HG03095 (cell line): ENCODE measurements around the gene SLC26A9.
A peak's percentile ranks its signal among the peaks of the same experiment; 100 is the strongest.

Experiments used
- ATAC-seq: cut with Tn5 transposase; IDR thresholded peaks from one replicate; pipeline ENCODE4 v1.9.1; 2021; ENCODE audit warnings: moderate library complexity; ENCODE audit not compliant: unreplicated experiment

The SLC26A9 gene

DNA sequence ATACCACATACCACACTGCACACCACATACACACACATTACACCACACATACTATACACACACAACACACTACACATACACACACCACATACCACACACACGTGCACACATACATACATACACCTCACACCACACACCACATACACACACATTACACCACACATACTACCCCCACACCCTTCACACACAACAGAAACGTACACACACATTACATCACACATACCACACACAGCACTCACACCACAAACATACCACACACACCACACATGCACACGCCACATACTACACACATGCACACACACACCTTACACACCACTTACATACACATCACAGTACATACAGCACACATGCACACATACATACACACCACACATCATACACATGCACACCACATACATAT, 31.5 kb upstream of the SLC26A9 start:
- ATAC-seq, result no peak

DNA sequence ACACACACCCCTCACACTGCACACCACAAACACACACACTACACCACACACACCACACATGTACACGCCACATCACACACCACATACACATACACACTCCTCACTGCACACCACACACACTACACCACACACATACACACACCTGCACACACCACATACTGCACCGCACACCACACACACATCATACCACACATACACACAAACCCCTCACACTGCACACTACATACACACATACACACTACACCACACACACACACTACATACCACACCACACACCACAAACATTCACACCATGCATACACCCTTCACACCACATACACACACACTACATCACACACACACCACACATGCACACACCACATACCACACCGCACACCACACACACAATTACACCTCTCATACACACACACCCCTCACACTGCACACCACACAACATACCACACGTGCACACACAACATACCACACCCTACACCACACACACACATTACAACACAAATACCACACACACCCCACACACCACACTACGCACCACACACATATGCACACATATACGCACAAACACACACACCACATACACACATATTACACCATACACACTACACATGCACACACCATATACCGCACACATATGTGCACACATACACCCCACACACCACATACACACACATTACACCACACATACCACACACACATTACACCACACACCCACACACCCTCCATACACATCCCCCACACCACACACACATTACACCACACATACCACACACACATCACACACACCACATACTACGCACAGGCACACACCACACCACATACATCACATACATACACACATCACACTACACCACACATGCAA, 30.3 kb upstream of the SLC26A9 start:
- ATAC-seq, result no peak

DNA sequence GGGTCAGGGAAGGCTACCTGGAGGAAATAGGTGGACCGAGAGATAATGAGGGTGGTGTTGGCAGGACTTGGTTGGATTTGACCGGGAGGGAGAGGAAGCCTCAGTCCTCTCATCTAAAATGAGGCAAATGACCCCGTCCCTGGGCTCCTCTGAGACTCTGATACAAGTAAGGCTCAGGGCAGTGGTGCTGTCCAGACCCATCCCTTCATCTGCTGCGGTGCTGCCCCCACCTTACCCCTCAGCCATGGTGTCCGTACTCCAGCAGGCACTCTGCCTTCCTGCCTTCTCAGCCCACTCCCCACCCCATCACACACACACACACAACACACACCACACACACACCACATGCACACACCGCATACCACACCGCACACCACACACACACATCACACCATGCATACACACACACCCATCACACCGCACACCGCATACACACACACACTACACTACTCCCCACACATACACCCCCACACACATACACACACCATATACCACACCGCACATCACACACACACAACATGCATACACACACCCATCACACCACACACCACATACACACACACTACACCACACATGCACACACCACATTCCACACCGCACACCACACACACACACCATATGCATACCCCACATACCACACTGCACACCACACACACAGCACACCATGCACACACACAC, 29.4 kb upstream of the SLC26A9 start:
- ATAC-seq, result no peak

DNA sequence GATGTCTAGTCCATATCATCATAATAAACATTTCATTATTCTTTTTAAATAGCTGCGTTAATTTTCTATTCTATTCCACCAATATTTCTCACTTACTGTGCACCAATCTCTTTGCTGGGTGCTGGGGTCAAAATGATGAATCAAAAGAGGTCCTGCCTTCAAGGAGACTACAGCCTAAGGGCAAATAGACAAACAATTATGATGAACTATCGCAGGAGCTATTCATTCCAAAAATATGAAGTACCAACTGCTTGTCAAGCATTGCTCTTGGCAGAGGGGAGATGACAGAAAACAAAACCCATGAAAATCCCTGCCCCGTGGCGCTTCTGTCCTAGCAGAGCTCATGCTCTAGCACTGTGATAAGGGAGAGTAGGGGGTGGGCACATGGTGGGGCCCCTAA, 28.8 kb upstream of the SLC26A9 start:
- ATAC-seq, result no peak

DNA sequence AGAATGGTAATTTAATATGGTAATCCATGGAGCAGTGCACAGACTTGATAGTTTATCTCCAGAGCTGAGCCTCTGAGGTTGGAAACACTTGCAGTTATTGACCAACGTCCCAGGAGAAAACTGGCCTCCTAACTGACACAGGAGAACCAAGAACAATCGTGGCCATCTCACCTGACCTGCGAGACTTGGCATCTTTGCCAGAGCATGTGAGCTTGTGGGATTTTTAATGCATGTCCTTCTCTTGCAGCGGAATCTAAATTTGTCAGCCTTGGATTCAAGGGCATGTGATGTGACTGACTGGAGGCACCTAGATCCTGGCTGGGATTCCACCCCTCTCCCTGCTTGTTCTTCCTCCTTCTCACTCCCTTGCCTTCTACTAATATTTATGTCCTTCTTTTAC, 27.8 kb upstream of the SLC26A9 start:
- ATAC-seq, result no peak

DNA sequence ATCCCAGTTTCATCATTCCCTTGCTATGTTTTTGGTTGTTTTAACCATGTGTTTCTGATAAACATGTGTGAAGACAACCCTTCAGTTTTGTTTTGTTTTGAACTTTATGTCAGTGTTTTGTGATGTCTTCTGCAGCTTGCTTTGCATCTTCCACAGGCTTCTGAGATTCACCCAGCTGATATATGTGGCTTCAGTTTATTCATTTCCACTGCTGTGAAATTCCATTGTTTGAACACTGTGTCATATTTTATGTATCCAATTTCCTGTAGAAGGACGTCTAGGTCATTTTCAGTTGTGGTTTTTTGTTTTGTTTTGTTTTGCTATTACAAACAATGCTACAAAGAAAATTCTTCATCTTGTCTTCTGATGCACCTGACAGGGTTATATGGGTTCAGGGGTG, 27.2 kb upstream of the SLC26A9 start:
- no peak for ATAC-seq

DNA sequence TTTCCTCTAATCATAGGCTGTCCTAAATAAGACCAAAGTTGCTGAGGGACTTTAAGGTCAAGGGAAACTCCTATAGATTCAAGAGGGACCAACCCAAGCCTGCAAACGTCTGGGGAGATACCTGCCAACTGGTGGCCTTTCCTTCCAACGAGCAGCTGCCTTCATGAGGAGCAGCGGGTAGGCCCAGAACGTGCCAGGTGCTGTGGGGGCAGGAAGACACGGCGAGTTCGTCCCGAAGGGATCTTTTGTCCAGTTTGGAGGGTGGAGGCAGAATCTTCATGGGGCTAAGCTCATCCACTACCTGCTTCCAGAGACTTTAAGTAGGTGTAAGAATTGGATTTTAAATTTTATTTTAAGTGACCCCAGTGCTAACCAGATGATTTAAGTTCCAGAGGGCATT, 26.0 kb upstream of the SLC26A9 start:
- ATAC-seq, result no peak

DNA sequence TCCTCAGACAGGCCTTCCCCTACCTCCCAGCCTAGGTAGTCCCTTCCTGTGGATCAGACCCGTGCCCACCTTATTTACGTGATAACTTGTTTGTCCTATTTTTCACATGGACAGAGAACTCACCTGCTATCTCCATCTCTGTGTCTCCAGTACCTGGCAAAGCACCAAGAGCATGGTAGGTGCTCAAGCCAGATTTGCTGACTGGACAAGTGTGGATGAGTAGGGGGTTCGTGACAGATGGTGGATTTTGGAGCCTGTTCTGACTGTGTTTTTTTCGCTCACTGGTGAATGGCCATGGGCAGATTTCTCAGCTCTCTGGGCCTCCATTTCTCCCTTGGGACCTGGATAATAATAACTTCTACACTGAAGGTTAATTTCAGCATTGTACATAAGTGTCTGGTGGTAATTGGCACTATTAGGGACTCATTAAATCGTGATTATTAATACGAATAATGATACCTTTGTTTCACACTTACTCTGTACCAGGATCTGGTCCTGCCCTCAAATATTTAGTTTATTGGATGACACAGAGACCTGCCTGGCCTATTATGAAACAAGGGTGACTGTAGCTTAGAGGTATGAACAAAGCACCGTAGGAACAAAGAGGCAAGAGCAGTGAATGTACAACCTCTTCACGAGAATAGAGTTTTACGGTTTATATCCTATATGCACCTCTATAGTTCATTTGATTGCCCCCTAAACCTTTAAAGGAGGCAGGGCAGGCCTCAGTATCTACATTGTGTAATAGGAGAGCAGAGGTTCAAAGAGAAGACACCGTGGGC, 24.5 kb upstream of the SLC26A9 start:
- ATAC-seq, result no peak

DNA sequence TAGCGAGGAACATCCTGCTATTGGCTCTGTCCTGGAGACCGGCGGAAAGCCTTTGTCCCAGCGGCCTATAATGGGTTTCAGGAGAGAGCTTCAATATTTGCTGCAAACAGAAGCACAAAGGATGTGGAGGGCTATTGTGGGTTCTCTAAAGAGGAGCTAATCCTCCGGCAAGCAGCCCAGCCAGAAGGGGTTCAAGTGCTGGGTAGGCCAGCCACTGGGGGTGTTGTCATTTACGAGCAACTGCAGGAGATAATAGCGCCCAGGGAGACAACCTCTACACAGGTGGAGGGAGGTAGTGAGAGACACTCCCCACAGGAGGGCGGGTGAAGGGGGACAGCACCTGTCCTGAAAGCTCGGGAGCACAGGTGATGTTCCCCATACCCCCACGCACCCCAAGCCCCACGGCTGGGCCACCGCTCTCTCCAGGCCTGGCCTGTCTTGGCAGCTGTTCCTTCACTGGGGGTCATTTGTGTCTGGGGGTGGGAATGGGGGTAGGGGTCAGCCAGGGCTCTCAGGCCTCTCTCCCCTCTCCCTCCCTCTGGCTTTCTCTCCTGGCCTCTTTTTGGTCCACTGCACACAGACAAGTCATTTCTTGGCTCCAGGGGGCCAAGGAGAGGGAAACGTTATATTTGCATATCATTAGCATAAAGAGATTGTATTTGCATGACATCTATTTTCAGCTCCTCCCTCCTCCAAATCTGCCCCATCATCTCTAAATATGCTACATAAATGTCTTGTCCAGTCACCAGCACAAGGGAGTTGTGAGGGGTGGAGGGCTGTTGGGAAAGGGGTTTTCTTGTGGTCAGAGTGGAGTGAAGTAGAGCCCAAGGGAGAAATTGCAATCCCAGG, 22.0 kb upstream of the SLC26A9 start:
- no peak for ATAC-seq

DNA sequence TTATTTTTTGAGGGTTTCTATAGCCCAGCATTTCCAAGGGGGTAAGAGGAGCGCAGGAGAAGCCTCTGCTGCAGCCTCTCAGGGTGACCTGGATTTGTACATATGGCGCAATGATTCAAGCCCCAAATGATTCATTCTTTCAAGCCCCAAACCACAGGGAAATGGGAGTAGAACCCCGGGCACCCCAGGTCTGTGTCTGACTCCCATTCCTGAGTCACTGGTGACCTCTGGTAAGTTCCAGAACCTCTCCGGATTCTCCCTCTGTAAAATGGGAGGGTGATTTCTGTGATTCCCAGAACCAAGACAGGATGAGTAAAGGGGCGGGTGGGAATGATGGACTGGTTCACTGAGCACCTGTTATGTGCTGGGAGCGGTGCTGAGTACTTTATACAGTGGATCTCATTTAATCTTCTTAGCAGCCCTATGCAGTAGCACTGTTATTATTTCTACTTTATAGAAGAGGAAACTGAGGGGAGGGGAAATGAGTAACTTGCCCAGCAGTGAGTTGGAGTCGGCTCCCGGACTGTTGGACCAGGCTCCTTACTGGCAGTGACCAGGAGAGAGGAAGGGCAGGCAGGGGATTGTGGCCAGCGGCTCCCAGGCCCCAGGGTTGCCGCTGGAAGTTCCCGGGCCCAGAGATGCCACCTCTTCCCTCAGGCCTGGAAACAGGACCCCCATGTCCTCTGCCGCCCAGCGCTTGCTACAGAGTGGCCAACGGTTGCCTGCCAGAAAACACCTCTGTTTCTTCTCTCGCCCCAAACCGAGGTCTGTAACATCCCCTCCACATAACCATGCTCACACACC, 20.3 kb upstream of the SLC26A9 start:
- ATAC-seq, result no peak

DNA sequence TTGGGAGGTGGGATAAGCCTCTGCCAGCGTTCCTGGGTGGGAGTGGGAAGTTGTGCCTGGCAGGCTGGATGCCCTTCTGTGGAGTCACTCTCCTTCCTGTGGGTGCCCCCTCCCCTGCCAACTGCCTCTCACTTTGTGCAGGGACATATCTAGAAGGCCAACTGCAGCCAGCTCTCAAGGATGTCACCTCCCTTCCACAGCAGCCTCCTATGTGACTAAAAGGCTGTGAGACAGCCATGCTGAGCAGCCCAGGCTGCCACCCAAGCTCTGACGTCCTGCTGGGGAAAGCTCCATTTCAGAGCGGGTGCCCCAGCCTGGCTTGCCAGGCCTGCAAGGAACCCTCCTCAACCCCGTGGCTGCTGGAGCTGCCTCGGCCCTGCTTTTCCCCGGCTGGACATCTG, 19.6 kb upstream of the SLC26A9 start:
- no peak for ATAC-seq

DNA sequence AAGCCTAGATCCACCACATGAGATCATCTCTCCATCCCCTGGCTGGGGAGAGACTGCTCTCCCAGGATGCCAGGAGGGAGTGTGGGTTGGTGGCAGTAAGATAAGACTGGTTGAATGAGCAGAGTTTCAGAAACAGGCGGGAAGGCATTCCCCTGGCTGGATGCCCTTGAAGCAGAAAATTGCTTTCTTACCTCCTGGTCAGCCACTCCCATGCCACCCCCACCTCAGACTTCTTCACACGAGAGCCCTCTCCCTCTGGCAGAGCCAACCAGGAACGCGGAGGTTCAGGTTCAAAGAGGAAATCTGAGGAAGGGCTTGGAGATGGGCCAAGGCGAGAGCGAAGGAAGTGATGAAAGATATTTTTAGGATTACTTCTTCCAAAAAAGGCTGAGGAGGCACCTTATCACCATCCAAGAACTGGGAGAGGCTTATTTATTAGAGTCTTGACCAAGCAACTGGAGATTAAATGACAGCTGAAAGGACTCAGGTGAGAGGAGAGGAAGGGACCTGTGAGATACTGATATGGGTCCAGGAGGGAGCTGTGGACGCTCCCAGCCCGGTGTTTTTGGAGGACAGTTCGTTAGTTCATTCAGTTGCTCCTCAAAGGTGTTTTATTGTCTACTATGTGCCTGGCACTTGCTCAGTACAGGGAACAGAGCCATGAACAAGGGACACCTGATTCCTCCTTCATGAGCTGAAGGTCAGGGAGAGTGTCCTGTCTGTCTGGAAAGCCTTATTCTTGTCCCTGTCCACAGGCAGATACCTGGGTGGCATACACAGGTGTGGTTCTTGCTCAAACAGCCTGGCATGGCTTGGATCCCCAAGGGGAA, 18.9 kb upstream of the SLC26A9 start:
- ATAC-seq, result no peak

DNA sequence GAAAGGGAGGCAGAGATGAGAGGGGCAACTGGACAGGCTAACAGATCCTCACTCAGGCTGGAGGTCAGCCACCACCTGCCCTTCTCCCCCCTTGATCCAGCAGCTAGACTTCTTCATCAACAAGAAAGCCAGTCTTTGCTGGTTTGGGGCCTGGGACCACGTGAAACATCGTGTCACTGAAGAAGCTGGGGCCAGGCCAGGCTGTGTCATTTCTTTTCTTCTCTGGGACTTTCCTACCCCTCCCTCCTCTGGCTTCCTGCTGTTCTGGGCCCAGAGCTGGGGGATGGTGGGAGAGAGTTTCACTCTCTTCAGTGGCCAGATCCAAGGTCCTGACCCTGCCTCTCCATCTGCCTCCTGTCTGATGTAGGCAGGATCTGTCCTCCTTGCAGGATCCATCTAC, 18.1 kb upstream of the SLC26A9 start:
- ATAC-seq, result peak; percentile 52

DNA sequence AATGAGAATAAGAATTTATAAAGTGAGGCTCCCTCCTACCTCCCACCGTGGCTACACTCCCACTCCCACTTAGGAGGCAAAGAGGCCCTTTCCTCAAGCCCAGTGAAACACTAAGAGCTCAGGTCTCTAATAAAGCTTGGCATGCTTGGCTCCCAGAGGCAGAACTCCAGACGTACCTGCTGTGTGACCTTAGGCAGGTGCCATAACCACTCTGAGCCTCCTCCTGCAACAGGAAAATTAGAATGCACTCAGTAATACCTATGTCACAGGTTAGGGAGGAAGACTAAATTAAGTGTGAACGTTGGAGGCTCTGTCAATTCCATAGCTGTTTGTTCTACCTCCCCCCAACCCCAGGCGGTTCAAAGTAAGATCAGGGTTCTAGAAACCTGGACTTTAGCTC, 16.5 kb upstream of the SLC26A9 start:
- ATAC-seq, result no peak

DNA sequence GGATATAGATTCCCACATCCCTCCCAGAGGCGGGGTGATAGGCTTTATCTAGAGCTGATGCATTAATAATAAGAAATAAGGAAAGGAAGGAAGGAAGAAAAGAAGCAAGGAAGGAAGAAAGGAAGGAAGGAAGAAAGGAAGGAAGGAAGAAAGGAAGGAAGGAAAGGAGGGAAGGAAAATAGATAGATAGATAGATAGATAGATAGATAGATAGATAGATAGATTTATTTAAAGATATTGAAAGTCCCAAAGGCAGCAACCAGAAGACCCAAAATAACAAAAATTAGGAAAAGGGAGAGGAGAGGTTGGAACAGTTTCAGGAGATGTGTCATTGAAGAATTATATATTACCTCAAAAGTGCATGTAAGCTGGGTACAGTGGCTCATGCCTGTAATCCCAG, 12.2 kb upstream of the SLC26A9 start:
- no peak for ATAC-seq

DNA sequence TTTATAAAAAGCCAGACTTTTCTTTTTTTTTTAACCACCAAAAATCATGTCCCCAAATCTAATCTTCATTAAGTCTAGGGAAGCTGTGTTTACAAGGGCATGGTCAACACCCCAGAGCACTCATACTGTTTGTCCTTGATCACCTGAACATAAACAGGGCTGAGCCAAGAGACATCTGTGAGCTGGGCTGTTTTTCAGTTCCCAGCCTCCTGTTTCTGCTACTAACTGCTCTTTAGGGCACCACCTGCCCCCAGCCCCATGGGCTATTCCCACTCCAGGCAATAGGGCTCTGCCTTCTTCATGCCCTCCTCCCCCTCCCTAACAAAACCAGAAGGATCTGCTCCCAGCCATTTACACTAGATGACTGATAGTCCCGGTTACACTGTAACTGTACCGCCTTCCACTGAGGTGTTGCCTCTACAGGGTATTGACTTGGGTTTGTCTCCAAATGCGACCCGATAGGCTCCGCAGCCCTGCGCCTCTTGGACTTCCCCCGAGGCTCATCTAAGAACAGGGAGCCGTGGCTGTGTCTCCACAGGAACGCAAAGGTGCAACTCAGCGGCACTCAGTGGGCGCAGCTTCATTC, 11.7 kb upstream of the SLC26A9 start:
- ATAC-seq, result no peak

DNA sequence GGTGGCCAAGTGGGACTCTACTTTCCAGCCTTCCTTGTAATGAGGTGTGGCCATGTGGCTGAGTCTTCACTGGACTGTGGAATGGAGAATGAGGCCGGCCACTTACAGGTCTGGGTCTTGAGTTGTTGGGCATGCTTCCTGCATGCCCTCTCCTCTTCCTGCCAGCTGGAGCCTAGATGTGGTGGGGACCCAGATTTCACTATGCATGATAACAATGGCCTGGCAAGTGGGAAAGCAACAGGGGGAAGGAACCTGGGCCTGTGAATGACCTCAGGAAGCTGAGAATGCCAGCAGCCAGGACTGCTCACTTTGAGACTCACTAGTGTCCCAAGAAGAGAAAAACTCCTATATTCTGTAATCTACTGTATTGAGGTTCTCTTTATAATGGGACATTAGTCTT, 8.5 kb upstream of the SLC26A9 start:
- no peak for ATAC-seq

DNA sequence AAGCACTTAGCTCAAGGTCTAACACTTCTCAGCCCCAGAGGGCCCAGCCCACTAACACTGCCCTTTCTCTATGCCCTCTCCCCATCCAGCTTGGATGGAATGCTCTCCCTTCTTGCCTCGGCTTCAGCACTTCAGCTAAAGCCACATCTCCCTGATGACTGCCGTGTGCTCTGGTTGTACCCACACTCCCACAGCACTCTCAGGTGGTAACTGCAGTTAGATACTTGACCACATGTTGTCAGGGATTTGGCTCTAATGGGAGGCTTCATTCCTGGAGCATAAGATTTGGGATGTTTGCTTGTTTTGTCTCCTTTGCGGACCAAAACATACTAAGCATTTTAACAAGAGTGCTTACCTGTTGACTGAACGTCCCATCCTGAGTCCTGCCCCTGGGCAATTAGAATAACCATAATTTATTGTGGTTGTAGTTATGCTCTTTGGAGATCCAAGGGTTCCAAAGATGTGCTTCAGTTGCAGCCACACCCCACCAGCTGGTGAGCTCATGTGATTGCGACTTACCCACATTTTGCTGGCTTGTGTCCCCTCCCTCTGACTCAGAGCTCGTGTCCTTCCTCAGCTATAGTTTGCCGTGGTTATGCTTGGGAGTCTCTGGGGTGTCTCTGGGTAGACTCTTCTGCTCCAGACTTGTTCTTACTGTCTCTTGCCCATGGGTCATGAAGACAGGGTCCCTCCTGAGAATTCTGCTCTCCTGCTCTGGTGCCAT, 7.7 kb upstream of the SLC26A9 start:
- no peak for ATAC-seq
